Esophagus squamous epithelium (tissue), 5 donors: ENCODE data around the gene VRK2. TPM values are rescaled to one million over a fixed set of nuclear protein-coding genes. Genes with fewer than 3 reads are reported as not detected.

Experiments
- DNase-seq: peaks from one replicate; lab custom pipeline; 2025; lab: John Stamatoyannopoulos, UW
- H3K27ac ChIP-seq, 4 donors: fragments of 200-600 bp; sonication (generic); one replicate each; pipeline ENCODE4 v1.5.1; 2016 to 2019; ENCODE audit warnings: mild to moderate bottlenecking in 1 of 4
- H3K27me3 ChIP-seq, 4 donors: fragments of 200-600 bp; sonication (generic); 1 replicate in 3 of 4; 2 replicates in 1 of 4; pipeline versions ENCODE4 v1.5.1 to v1.6.0; 2017 to 2021; ENCODE audit warnings: antibody characterized with exemption in 1 of 4
- H3K36me3 ChIP-seq, 3 donors: fragments of 200-600 bp; sonication (generic); one replicate each; pipeline ENCODE4 v1.5.1; 2016 to 2019
- H3K4me1 ChIP-seq, 3 donors: fragments of 200-600 bp; sonication (generic); one replicate each; pipeline ENCODE4 v1.5.1; 2017 to 2019
- H3K4me3 ChIP-seq, 4 donors: fragments of 200-600 bp; sonication (generic); 1 replicate in 3 of 4; 2 replicates in 1 of 4; pipeline ENCODE4 v1.5.1; 2016 to 2019; ENCODE audit warnings: mild to moderate bottlenecking in 2 of 4, moderate library complexity in 1 of 4
- H3K9me3 ChIP-seq, 3 donors: fragments of 200-600 bp; sonication (generic); one replicate each; pipeline ENCODE4 v1.5.1; 2016 to 2019
- CTCF ChIP-seq, 6 experiments: fragments of 450-650 bp in 4 of 6; fragments of 200-600 bp in 2 of 6; sonication (generic) in 2 of 6; IDR thresholded peaks; one replicate each; pipeline ENCODE4 v1.5.1; 2016 to 2019; ENCODE audit warnings: antibody characterized with exemption in 6 of 6, mild to moderate bottlenecking in 4 of 6, moderate library complexity in 4 of 6
- POLR2A ChIP-seq, 4 donors: fragments of 450-650 bp; IDR thresholded peaks; one replicate each; pipeline ENCODE4 v1.6.1; 2017; ENCODE audit warnings: antibody characterized with exemption in 4 of 4, mild to moderate bottlenecking in 4 of 4, moderate library complexity in 3 of 4
- WGBS, 2 donors: methylation state at CpG; one replicate each; pipeline ENCODE4 v1.1.5; 2018; 5-methylcytosine and 5-hydroxymethylcytosine counted together
- intact Hi-C: fragments of 100-400 bp; cut with DNase I; formaldehyde crosslinking; loops from one replicate; pipeline ENCODE4 v1.15.0; 2022
- total RNA-seq, 4 donors: library from RNA; depleted of rRNA; stranded (reverse); fragments of >200 nt; gene quantifications; one replicate each; pipeline ENCODE4 v1.1.0, GENCODE V29; 2016
- donor health status: DM: yes; HTN: yes; CAD: no.

Gene VRK2
- total RNA-seq, 4 donors from 2014 or later = 17.9 to 33.6 (median 25.7) TPM

GRCh38 chr2:58025150-58025933, 21.3 kb upstream of the VRK2 start:
- no peak overlapping the region for H3K4me3 ChIP-seq
- no peak for TF ChIP-seq POLR2A (IDR thresholded peaks at IDR 0.05)
- TF ChIP-seq CTCF (IDR thresholded peaks at IDR 0.05) = no peak
- no peaks in the 10 kb centered on the region for H3K9me3 ChIP-seq
- intact Hi-C loops = no loop called here
- H3K36me3 ChIP-seq = no peaks in the 10 kb centered on the region
- DNase-seq = no peak
- no peaks in the 10 kb centered on the region for H3K4me1 ChIP-seq
- no peaks in the 10 kb centered on the region for H3K27me3 ChIP-seq
- no peak overlapping the region for H3K27ac ChIP-seq
- 60 to 66% methylated on average over 2 of the region's 2 CpGs for WGBS, 2 donors

GRCh38 chr2:58027029-58027428, 19.6 kb upstream of the VRK2 start:
- H3K27me3 ChIP-seq = no peaks in the 10 kb centered on the region
- no peaks in the 10 kb centered on the region for H3K4me1 ChIP-seq
- no peak for TF ChIP-seq POLR2A (IDR thresholded peaks at IDR 0.05)
- TF ChIP-seq CTCF (IDR thresholded peaks at IDR 0.05) = no peak
- no peaks in the 10 kb centered on the region for H3K9me3 ChIP-seq
- intact Hi-C loops = no loop called here
- H3K27ac ChIP-seq = no peak overlapping the region
- H3K36me3 ChIP-seq = no peaks in the 10 kb centered on the region
- no peak for DNase-seq
- H3K4me3 ChIP-seq = no peak overlapping the region

GRCh38 chr2:58030771-58031170, 15.8 kb upstream of the VRK2 start:
- Histone ChIP-seq H3K4me1 (no peaks in the 10 kb centered on the region), H3K4me3 (no peak overlapping the region), H3K27me3 (no peaks in the 10 kb centered on the region), H3K36me3 (no peaks in the 10 kb centered on the region), H3K9me3 (no peaks in the 10 kb centered on the region), H3K27ac (no peak overlapping the region)
- intact Hi-C loops = no loop called here
- DNase-seq = no peak
- no peak for TF ChIP-seq POLR2A (IDR thresholded peaks at IDR 0.05)
- 50 to 75% methylated on average over 1 of the region's 1 CpG for WGBS, 2 donors

- Histone ChIP-seq H3K4me3 (no peak overlapping the region), H3K27ac (no peak overlapping the region), H3K9me3 (no peaks in the 10 kb centered on the region), H3K4me1 (no peaks in the 10 kb centered on the region), H3K36me3 (no peaks in the 10 kb centered on the region), H3K27me3 (no peaks in the 10 kb centered on the region)
- no peak for TF ChIP-seq CTCF (IDR thresholded peaks at IDR 0.05)
- no peak for TF ChIP-seq POLR2A (IDR thresholded peaks at IDR 0.05)
- intact Hi-C loops = no loop called here
- 45 to 77% methylated on average over 2 to 3 of the region's 3 CpGs for WGBS, 2 donors
- no peak for DNase-seq
Observed at GRCh38 chr2:58032016-58032763, 14.4 kb upstream of the VRK2 start.

- 71 to 89% methylated on average over 1 of the region's 1 CpG for WGBS, 2 donors
- H3K4me3 ChIP-seq = no peak overlapping the region
- intact Hi-C loops = no loop called here
- DNase-seq = no peak
- TF ChIP-seq POLR2A (IDR thresholded peaks at IDR 0.05) (no peak), CTCF (IDR thresholded peaks at IDR 0.05) (no peak)
- H3K36me3 ChIP-seq = no peaks in the 10 kb centered on the region
- no peak overlapping the region for H3K27ac ChIP-seq
- no peaks in the 10 kb centered on the region for H3K9me3 ChIP-seq
- H3K27me3 ChIP-seq = no peaks in the 10 kb centered on the region
- no peaks in the 10 kb centered on the region for H3K4me1 ChIP-seq
Observed at GRCh38 chr2:58032764-58033080, 13.9 kb upstream of the VRK2 start.
